ENCODE data around the gene MBD3L4.

- TF ChIP-seq, protein P1, sequence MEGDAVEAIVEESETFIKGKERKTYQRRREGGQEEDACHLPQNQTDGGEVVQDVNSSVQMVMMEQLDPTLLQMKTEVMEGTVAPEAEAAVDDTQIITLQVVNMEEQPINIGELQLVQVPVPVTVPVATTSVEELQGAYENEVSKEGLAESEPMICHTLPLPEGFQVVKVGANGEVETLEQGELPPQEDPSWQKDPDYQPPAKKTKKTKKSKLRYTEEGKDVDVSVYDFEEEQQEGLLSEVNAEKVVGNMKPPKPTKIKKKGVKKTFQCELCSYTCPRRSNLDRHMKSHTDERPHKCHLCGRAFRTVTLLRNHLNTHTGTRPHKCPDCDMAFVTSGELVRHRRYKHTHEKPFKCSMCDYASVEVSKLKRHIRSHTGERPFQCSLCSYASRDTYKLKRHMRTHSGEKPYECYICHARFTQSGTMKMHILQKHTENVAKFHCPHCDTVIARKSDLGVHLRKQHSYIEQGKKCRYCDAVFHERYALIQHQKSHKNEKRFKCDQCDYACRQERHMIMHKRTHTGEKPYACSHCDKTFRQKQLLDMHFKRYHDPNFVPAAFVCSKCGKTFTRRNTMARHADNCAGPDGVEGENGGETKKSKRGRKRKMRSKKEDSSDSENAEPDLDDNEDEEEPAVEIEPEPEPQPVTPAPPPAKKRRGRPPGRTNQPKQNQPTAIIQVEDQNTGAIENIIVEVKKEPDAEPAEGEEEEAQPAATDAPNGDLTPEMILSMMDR (IDR thresholded peaks at IDR 0.05), result no peak
- TF ChIP-seq POLR2A (IDR thresholded peaks at IDR 0.05), result no peak
Measured at GRCh38 chr19:6988257-6988656, 51.7 kb downstream of the MBD3L4 start.
